ENCODE measurements around the gene MBD3L4. TPM values are rescaled to one million over a fixed set of nuclear protein-coding genes. Genes with fewer than 3 reads are reported as not detected.

The MBD3L4 gene
- polyA plus RNA-seq, 4 donors, result not detected

Other genes with a start within 250 kb of the MBD3L4 start
- gene ADGRE1, start 152.6 kb downstream of the MBD3L4 start, polyA plus RNA-seq (ENCODE audit: insufficient read length in 4 of 4), result under 1 TPM; 0.08 to 0.16 (median 0.12) TPM
- gene MBD3L2B, start 18.7 kb downstream of the MBD3L4 start, polyA plus RNA-seq (ENCODE audit: insufficient read length in 4 of 4), result not detected
- gene MBD3L5, start 9.6 kb downstream of the MBD3L4 start, polyA plus RNA-seq (ENCODE audit: insufficient read length in 4 of 4), result not detected
- not detected for gene MBD3L2, start 9.1 kb upstream of the MBD3L4 start, polyA plus RNA-seq (ENCODE audit: insufficient read length in 4 of 4)
- not detected for gene MBD3L3, start 18.5 kb upstream of the MBD3L4 start, polyA plus RNA-seq (ENCODE audit: insufficient read length in 4 of 4)
- 10 to 100 TPM in 1 of 4 donors, 1 to 10 TPM in 3; 8.0 to 10.1 (median 8.8) TPM for gene ZNF557, start 29.5 kb upstream of the MBD3L4 start, polyA plus RNA-seq (ENCODE audit: insufficient read length in 4 of 4)

Measured in left renal cortex interstitium (tissue), 4 donors.